HepG2 (cell line): Measurements from ENCODE around the gene PIP4K2C. TPM values are rescaled to one million over a fixed set of nuclear protein-coding genes. Genes with fewer than 3 reads are reported as not detected.
A peak's percentile ranks its signal among the peaks of the same experiment; 100 is the strongest.

Source experiments
- ETS1 ChIP-seq: sonication (generic); formaldehyde crosslinking; IDR thresholded peaks from 2 replicates; pipeline ENCODE4 v1.4.0; 2020; ENCODE audit warnings: missing genetic modification reagents
- JUN ChIP-seq: sonication (generic); formaldehyde crosslinking; IDR thresholded peaks from 2 replicates; pipeline ENCODE4 v1.4.0; 2020; ENCODE audit warnings: mild to moderate bottlenecking, missing genetic modification reagents
- KAT2B ChIP-seq: fragments of 150-350 bp; IDR thresholded peaks from 2 replicates; pipeline ENCODE4 v1.6.1; 2014; ENCODE audit warnings: low read depth, low read length, borderline replicate concordance
- KLF11 ChIP-seq: IDR thresholded peaks from 2 replicates; pipeline ENCODE4 v1.6.1; 2016; ENCODE audit warnings: missing compliant biosample characterization
- NFIC ChIP-seq: IDR thresholded peaks from 2 replicates; pipeline ENCODE4 v1.6.1; 2012; ENCODE audit warnings: mild to moderate bottlenecking, low read length, inconsistent platforms
- PCBP2 ChIP-seq: fragments of 200-400 bp; formaldehyde crosslinking; optimal IDR thresholded peaks from 2 replicates; pipeline ENCODE3; 2018; ENCODE audit warnings: low read length, low read depth; ENCODE audit not compliant: poor library complexity, severe bottlenecking
- SKI ChIP-seq: fragments of 450-650 bp; IDR thresholded peaks from one replicate; pipeline ENCODE4 v1.6.1; 2018; ENCODE audit warnings: mild to moderate bottlenecking; ENCODE audit not compliant: partially characterized antibody
- SSRP1 ChIP-seq: IDR thresholded peaks from 2 replicates; pipeline ENCODE4 v1.6.1; 2016; ENCODE audit warnings: control low read depth
- YEATS2 ChIP-seq: sonication (generic); formaldehyde crosslinking; IDR thresholded peaks from 2 replicates; pipeline ENCODE4 v1.4.0; 2020; ENCODE audit warnings: missing genetic modification reagents, borderline replicate concordance
- ZNF143 ChIP-seq: sonication (generic); formaldehyde crosslinking; IDR thresholded peaks from 2 replicates; pipeline ENCODE4 v1.4.0; 2020; ENCODE audit warnings: missing genetic modification reagents
- ZNF205 ChIP-seq: IDR thresholded peaks from 2 replicates; pipeline ENCODE4 v1.6.1; 2018; ENCODE audit warnings: missing biosample characterization, missing genetic modification reagents
- ZNF292 ChIP-seq: sonication (generic); formaldehyde crosslinking; IDR thresholded peaks from 2 replicates; pipeline ENCODE4 v1.8.1; 2022; ENCODE audit warnings: mild to moderate bottlenecking, low read depth, missing genetic modification reagents, borderline replicate concordance
- ZNF605 ChIP-seq: sonication (generic); formaldehyde crosslinking; IDR thresholded peaks from 2 replicates; pipeline ENCODE4 v1.8.0; 2022; ENCODE audit warnings: mild to moderate bottlenecking, missing genetic modification reagents
- ZNF629 ChIP-seq: sonication (generic); formaldehyde crosslinking; conservative IDR thresholded peaks from 2 replicates; pipeline ENCODE4 v1.5.0; 2020; ENCODE audit warnings: missing genetic modification reagents
- ZNF704 ChIP-seq: sonication (generic); formaldehyde crosslinking; IDR thresholded peaks from 2 replicates; pipeline ENCODE4 v1.8.1; 2023; ENCODE audit warnings: mild to moderate bottlenecking, inconsistent platforms, moderate library complexity, missing genetic modification reagents, borderline replicate concordance
- ZNF83 ChIP-seq: sonication (generic); formaldehyde crosslinking; IDR thresholded peaks from 2 replicates; pipeline ENCODE4 v1.4.0; 2020; ENCODE audit warnings: missing genetic modification reagents, mild to moderate bottlenecking, borderline replicate concordance
- polyA plus RNA-seq, 8 experiments: library from polyadenylated mRNA; depleted of rRNA in 3 of 8; stranded (reverse) in 7 of 8; unstranded in 1 of 8; fragments of >200 nt; fragmentation: Illumina TruSeq in 4 of 8; extraction: Trizol in 4 of 8; gene quantifications; 2 replicates each; pipeline versions ENCODE4 v1.2.1 to v1.2.3, GENCODE V29; 2011 to 2016; ENCODE audit warnings: low read depth in 4 of 8, missing spikeins in 1 of 8, mixed read lengths in 1 of 8; ENCODE audit not compliant: insufficient read depth in 1 of 8
- total RNA-seq, 5 experiments: library from RNA; depleted of rRNA; stranded (reverse); fragments of >200 nt; fragmentation: Illumina TruSeq; extraction: Trizol; gene quantifications; 2 replicates each; pipeline ENCODE4 v1.2.3, GENCODE V29; 2016; ENCODE audit warnings: low read depth in 1 of 5
- TF ChIP-seq, protein P1 (sequence below): sonication (generic); formaldehyde crosslinking; IDR thresholded peaks from 2 replicates; pipeline ENCODE4 v1.4.0; 2020; ENCODE audit warnings: low read depth, mild to moderate bottlenecking, missing genetic modification reagents
- TF ChIP-seq, protein P2 (sequence below): sonication (generic); formaldehyde crosslinking; IDR thresholded peaks from 2 replicates; pipeline ENCODE4 v1.5.1; 2020; ENCODE audit warnings: mild to moderate bottlenecking, missing genetic modification reagents, moderate library complexity
- TF ChIP-seq, protein P3 (sequence below): sonication (generic); formaldehyde crosslinking; IDR thresholded peaks from 2 replicates; pipeline ENCODE4 v1.5.1; 2020; ENCODE audit warnings: missing genetic modification reagents, mild to moderate bottlenecking, borderline replicate concordance
- TF ChIP-seq, protein P4 (sequence below): sonication (generic); formaldehyde crosslinking; IDR thresholded peaks from 2 replicates; pipeline ENCODE4 v1.4.0; 2020; ENCODE audit warnings: missing genetic modification reagents

PIP4K2C gene
- total and polyA plus RNA-seq, 2 of the 13 experiments (the other 11 are each of a cell fraction or from before 2014, with no cell fraction given): 23.3 to 26.4 TPM

GRCh38 chr12:57632958-57633840 is 42.2 kb downstream of the PIP4K2C start, which contains the start of gene B4GALNT1 (continued):
- TF ChIP-seq, protein P1, sequence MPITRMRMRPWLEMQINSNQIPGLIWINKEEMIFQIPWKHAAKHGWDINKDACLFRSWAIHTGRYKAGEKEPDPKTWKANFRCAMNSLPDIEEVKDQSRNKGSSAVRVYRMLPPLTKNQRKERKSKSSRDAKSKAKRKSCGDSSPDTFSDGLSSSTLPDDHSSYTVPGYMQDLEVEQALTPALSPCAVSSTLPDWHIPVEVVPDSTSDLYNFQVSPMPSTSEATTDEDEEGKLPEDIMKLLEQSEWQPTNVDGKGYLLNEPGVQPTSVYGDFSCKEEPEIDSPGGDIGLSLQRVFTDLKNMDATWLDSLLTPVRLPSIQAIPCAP (CRISPR knock-in tag): no peak
- peak; percentile 45; the same call in 1 of the 2 replicates for TF ChIP-seq ZNF704 (CRISPR knock-in tag)
- no peak for TF ChIP-seq KAT2B
- TF ChIP-seq, protein P2, sequence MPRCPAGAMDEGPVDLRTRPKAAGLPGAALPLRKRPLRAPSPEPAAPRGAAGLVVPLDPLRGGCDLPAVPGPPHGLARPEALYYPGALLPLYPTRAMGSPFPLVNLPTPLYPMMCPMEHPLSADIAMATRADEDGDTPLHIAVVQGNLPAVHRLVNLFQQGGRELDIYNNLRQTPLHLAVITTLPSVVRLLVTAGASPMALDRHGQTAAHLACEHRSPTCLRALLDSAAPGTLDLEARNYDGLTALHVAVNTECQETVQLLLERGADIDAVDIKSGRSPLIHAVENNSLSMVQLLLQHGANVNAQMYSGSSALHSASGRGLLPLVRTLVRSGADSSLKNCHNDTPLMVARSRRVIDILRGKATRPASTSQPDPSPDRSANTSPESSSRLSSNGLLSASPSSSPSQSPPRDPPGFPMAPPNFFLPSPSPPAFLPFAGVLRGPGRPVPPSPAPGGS (CRISPR knock-in tag): peak; percentile 91
- TF ChIP-seq ZNF205 (CRISPR knock-in tag): 0 out of 2 replicates have a peak, but pooled peaks have one; percentile 60
- TF ChIP-seq ZNF83 (CRISPR knock-in tag): peak; percentile 82; the same call in 1 of the 2 replicates
- no peak for TF ChIP-seq YEATS2 (CRISPR knock-in tag)
- no peak for TF ChIP-seq ZNF605 (CRISPR knock-in tag)
- TF ChIP-seq SKI: no peak
- no peak for TF ChIP-seq ZNF629 (CRISPR knock-in tag)
- TF ChIP-seq KLF11 (CRISPR knock-in tag): no peak
- no peak for TF ChIP-seq ZNF143 (CRISPR knock-in tag)
- TF ChIP-seq JUN (CRISPR knock-in tag): 0 out of 2 replicates have a peak, but pooled peaks have one; percentile 40
- TF ChIP-seq, protein P3, sequence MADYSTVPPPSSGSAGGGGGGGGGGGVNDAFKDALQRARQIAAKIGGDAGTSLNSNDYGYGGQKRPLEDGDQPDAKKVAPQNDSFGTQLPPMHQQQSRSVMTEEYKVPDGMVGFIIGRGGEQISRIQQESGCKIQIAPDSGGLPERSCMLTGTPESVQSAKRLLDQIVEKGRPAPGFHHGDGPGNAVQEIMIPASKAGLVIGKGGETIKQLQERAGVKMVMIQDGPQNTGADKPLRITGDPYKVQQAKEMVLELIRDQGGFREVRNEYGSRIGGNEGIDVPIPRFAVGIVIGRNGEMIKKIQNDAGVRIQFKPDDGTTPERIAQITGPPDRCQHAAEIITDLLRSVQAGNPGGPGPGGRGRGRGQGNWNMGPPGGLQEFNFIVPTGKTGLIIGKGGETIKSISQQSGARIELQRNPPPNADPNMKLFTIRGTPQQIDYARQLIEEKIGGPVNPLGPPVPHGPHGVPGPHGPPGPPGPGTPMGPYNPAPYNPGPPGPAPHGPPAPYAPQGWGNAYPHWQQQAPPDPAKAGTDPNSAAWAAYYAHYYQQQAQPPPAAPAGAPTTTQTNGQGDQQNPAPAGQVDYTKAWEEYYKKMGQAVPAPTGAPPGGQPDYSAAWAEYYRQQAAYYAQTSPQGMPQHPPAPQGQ (CRISPR knock-in tag): no peak
- TF ChIP-seq, protein P4, sequence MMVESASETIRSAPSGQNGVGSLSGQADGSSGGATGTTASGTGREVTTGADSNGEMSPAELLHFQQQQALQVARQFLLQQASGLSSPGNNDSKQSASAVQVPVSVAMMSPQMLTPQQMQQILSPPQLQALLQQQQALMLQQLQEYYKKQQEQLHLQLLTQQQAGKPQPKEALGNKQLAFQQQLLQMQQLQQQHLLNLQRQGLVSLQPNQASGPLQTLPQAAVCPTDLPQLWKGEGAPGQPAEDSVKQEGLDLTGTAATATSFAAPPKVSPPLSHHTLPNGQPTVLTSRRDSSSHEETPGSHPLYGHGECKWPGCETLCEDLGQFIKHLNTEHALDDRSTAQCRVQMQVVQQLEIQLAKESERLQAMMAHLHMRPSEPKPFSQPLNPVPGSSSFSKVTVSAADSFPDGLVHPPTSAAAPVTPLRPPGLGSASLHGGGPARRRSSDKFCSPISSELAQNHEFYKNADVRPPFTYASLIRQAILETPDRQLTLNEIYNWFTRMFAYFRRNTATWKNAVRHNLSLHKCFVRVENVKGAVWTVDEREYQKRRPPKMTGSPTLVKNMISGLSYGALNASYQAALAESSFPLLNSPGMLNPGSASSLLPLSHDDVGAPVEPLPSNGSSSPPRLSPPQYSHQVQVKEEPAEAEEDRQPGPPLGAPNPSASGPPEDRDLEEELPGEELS (CRISPR knock-in tag): no peak
- no peak for TF ChIP-seq NFIC
- TF ChIP-seq SSRP1 (CRISPR knock-in tag): no peak
- TF ChIP-seq ZNF292 (CRISPR knock-in tag): no peak
- no peak for TF ChIP-seq PCBP2
- TF ChIP-seq ETS1: no peak
